Gastroesophageal sphincter (tissue), 3 donors: ENCODE results near the gene UBR2.

Experiments
- POLR2AphosphoS5 ChIP-seq: sonication (generic); formaldehyde crosslinking; IDR thresholded peaks from one replicate; pipeline ENCODE4 v1.6.1; 2017; ENCODE audit warnings: antibody characterized with exemption
- TF ChIP-seq, protein P1 (sequence below), 4 experiments: fragments of 200-600 bp in 2 of 4; fragments of 450-650 bp in 2 of 4; sonication (generic) in 1 of 4; IDR thresholded peaks; one replicate each; pipeline ENCODE4 v1.5.1; 2017 to 2019; ENCODE audit warnings: antibody characterized with exemption in 4 of 4, mild to moderate bottlenecking in 2 of 4, moderate library complexity in 2 of 4

DNA sequence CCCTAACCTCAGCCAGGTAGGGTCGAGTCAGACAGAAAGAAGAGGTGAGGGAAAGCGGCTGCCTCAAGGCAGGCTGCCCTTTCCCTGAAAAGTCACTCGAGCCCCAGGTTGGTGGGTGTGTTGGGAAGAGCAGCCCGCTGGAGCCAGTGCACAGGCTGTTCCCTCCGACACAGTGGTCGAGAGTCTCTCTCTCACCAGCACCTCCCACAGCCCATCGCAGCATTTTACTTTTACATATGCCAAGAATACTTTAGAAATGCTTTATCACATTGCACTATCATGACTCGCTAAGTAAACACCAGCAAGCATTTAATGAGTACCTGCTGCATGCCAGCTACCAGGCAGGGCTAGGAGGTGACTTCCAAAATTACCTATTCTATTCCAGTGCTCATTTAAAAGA lies 156.9 kb downstream of the UBR2 start:
- TF ChIP-seq, protein P1, sequence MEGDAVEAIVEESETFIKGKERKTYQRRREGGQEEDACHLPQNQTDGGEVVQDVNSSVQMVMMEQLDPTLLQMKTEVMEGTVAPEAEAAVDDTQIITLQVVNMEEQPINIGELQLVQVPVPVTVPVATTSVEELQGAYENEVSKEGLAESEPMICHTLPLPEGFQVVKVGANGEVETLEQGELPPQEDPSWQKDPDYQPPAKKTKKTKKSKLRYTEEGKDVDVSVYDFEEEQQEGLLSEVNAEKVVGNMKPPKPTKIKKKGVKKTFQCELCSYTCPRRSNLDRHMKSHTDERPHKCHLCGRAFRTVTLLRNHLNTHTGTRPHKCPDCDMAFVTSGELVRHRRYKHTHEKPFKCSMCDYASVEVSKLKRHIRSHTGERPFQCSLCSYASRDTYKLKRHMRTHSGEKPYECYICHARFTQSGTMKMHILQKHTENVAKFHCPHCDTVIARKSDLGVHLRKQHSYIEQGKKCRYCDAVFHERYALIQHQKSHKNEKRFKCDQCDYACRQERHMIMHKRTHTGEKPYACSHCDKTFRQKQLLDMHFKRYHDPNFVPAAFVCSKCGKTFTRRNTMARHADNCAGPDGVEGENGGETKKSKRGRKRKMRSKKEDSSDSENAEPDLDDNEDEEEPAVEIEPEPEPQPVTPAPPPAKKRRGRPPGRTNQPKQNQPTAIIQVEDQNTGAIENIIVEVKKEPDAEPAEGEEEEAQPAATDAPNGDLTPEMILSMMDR (IDR thresholded peaks at IDR 0.05), result no peak
- no peak for TF ChIP-seq POLR2AphosphoS5
